ENCODE measurements around the gene THRA.
A peak's percentile ranks its signal among the peaks of the same experiment; 100 is the strongest.

Gene THRA

GRCh38 chr17:40064971-40065768 lies 2.4 kb downstream of the THRA start:
- DNase-seq, result no peak

- no peak for DNase-seq
Measured at GRCh38 chr17:40065769-40066510, 3.2 kb downstream of the THRA start.

- DNase-seq, result no peak
Measured at GRCh38 chr17:40067710-40068109, 4.9 kb downstream of the THRA start.

- no peak for DNase-seq
Measured at GRCh38 chr17:40068129-40068581, 5.4 kb downstream of the THRA start.

GRCh38 chr17:40068584-40068916 lies 5.8 kb downstream of the THRA start:
- no peak for DNase-seq

GRCh38 chr17:40068917-40069750 lies 6.4 kb downstream of the THRA start:
- peak; percentile 75 for DNase-seq

- DNase-seq, result peak; percentile 33
Measured at GRCh38 chr17:40069751-40070708, 7.3 kb downstream of the THRA start.

- DNase-seq, result no peak
Measured at GRCh38 chr17:40070709-40071312, 8.0 kb downstream of the THRA start.

- no peak for DNase-seq
Measured at GRCh38 chr17:40071313-40072039, 8.7 kb downstream of the THRA start.

GRCh38 chr17:40072040-40072734 lies 9.4 kb downstream of the THRA start:
- DNase-seq, result no peak

GRCh38 chr17:40072735-40073346 lies 10.1 kb downstream of the THRA start:
- no peak for DNase-seq

- DNase-seq, result no peak
Measured at GRCh38 chr17:40073454-40074174, 10.8 kb downstream of the THRA start.

GRCh38 chr17:40074175-40074512 lies 11.4 kb downstream of the THRA start:
- DNase-seq, result no peak

- DNase-seq, result no peak
Measured at GRCh38 chr17:40074871-40075200, 12.1 kb downstream of the THRA start.

GRCh38 chr17:40075201-40075941 lies 12.6 kb downstream of the THRA start:
- DNase-seq, result peak; percentile 83

- no peak for DNase-seq
Measured at GRCh38 chr17:40075942-40076498, 13.3 kb downstream of the THRA start.

- DNase-seq, result no peak
Measured at GRCh38 chr17:40076591-40076990, 13.8 kb downstream of the THRA start.

GRCh38 chr17:40079545-40079944 lies 16.8 kb downstream of the THRA start:
- no peak for DNase-seq
